Activated CD4-positive, alpha-beta memory T cell treated with anti-CD3 and anti-CD28 coated beads, Interleukin-2, amount 10 ng/mL, durations not matched to agents 7 days and 5 days (primary cell): ENCODE data around the gene FOXL1. TPM values are rescaled to one million over a fixed set of nuclear protein-coding genes. Genes with fewer than 3 reads are reported as not detected.

Experiments used
- total RNA-seq, 2 experiments: library from RNA; stranded (reverse); gene quantifications; one replicate each; pipeline ENCODE4 v1.2.3, GENCODE V29; 2021

The FOXL1 gene
- total RNA-seq, 2 experiments from 2014 or later: not detected

Other genes with a start within 250 kb of the FOXL1 start
- gene FOXF1, start 68.0 kb upstream of the FOXL1 start, total RNA-seq: not detected
- 10 to 100 TPM; 22.2 TPM for gene MTHFSD, start 23.3 kb upstream of the FOXL1 start, total RNA-seq
- not detected for gene FOXC2, start 11.7 kb upstream of the FOXL1 start, total RNA-seq